Measurements from ENCODE around the gene OTOR. TPM values are rescaled to one million over a fixed set of nuclear protein-coding genes. Genes with fewer than 3 reads are reported as not detected.

Gene OTOR, protein sequence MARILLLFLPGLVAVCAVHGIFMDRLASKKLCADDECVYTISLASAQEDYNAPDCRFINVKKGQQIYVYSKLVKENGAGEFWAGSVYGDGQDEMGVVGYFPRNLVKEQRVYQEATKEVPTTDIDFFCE
- not detected for polyA plus RNA-seq (2013, experiment 1 of 2)
- polyA plus RNA-seq (2013, experiment 2 of 2) = not detected

- Histone ChIP-seq H3K9ac (ENCODE audit: low read depth, low read length) (no peak within 1 kb of the TSS), H3K27me3 (ENCODE audit: insufficient read depth, low read length) (no peaks in the 10 kb centered on the region), H3K4me3 (ENCODE audit: low read length) (no peak within 1 kb of the TSS), H3K36me3 (ENCODE audit: insufficient read depth, low read length) (no peaks in the 10 kb centered on the region), H3K27ac (ENCODE audit: low read depth, low read length) (no peak within 1 kb of the TSS), H3K9me3 (ENCODE audit: insufficient read depth, low read depth, low read length) (no peaks in the 10 kb centered on the region), H3K4me1 (ENCODE audit: insufficient read depth, low read length) (peaks cover 6% of the 10 kb centered on the region; the same call in 1 of the 2 replicates)
- WGBS = 95% methylated on average over 5 of the region's 5 CpGs
Observed at GRCh38 chr20:16748308-16748900, at the start of gene OTOR. Gene OTOR, plus strand, starts transcription at chr20:16748358. Its CDS starts 44 bp downstream, at chr20:16748402.

GRCh38 chr20:16699293-16699692, 48.9 kb upstream of the OTOR start:
- Histone ChIP-seq H3K27me3 (ENCODE audit: insufficient read depth, low read length) (no peaks in the 10 kb centered on the region), H3K9me3 (ENCODE audit: insufficient read depth, low read depth, low read length) (no peaks in the 10 kb centered on the region), H3K27ac (ENCODE audit: low read depth, low read length) (no peak overlapping the region), H3K9ac (ENCODE audit: low read depth, low read length) (no peak overlapping the region), H3K4me1 (ENCODE audit: insufficient read depth, low read length) (no peaks in the 10 kb centered on the region), H3K36me3 (ENCODE audit: insufficient read depth, low read length) (no peaks in the 10 kb centered on the region), H3K4me3 (ENCODE audit: low read length) (no peak overlapping the region)
- 90% methylated on average over 4 of the region's 4 CpGs for WGBS

- Histone ChIP-seq H3K4me3 (ENCODE audit: low read length) (no peak overlapping the region), H3K4me1 (ENCODE audit: insufficient read depth, low read length) (no peaks in the 10 kb centered on the region), H3K36me3 (ENCODE audit: insufficient read depth, low read length) (no peaks in the 10 kb centered on the region), H3K27ac (ENCODE audit: low read depth, low read length) (no peak overlapping the region), H3K9ac (ENCODE audit: low read depth, low read length) (no peak overlapping the region), H3K9me3 (ENCODE audit: insufficient read depth, low read depth, low read length) (peaks cover 6% of the 10 kb centered on the region; the same call in 1 of the 2 replicates), H3K27me3 (ENCODE audit: insufficient read depth, low read length) (no peaks in the 10 kb centered on the region)
- WGBS = 100% methylated on average over 2 of the region's 3 CpGs
Observed at GRCh38 chr20:16701296-16701695, 46.9 kb upstream of the OTOR start.

DNA sequence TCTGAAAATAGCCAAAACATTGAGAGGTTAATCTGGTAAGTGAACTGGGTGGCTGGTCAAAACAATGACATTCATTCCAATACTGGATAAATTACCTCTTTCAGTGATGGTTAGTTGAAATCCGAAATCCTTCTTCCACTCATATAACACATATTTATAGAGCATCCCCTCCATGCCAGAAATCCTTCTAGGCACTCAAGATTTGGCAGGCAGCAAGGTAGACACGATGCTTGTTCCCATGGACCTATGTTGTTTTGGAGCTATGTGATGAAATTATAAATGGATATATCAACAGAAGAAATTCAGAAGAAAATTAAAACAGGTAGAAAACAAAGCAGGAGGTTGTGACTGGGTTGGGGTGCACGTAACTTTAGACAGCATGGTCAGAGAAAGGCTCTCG, 44.6 kb upstream of the OTOR start:
- H3K27ac ChIP-seq (ENCODE audit: low read depth, low read length) = no peak overlapping the region
- H3K9me3 ChIP-seq (ENCODE audit: insufficient read depth, low read depth, low read length) = peaks cover 9% of the 10 kb centered on the region; the same call in 1 of the 2 replicates
- no peaks in the 10 kb centered on the region for H3K27me3 ChIP-seq (ENCODE audit: insufficient read depth, low read length)
- no peaks in the 10 kb centered on the region for H3K4me1 ChIP-seq (ENCODE audit: insufficient read depth, low read length)
- no peak overlapping the region for H3K4me3 ChIP-seq (ENCODE audit: low read length)
- H3K36me3 ChIP-seq (ENCODE audit: insufficient read depth, low read length) = no peaks in the 10 kb centered on the region
- WGBS = 98% methylated on average over 4 of the region's 4 CpGs
- H3K9ac ChIP-seq (ENCODE audit: low read depth, low read length) = no peak overlapping the region

DNA sequence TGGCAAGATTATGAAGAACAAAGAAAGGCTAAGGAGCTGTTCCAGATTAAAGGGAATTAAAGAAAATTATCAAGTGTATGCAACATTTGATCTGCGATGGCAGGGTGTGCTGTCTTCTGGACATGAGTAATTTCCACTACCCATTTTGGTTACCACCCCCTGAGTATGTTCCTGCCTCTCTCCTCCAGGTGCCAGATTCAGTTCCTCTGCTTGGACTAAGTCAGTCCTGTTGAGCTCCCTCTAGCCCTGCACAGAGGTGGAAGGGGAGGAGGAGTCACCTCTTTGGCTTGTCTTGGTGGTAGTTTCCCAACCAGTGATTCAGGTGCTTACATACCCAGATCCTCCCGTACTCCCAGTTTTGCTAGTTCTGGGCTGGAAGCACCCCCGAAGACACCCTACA, 40.5 kb upstream of the OTOR start:
- no peak overlapping the region for H3K4me3 ChIP-seq (ENCODE audit: low read length)
- WGBS = 98% methylated on average over 3 of the region's 3 CpGs

GRCh38 chr20:16708602-16709001, 39.6 kb upstream of the OTOR start:
- H3K9ac ChIP-seq (ENCODE audit: low read depth, low read length) = no peak overlapping the region
- H3K4me3 ChIP-seq (ENCODE audit: low read length) = no peak overlapping the region
- no peaks in the 10 kb centered on the region for H3K36me3 ChIP-seq (ENCODE audit: insufficient read depth, low read length)
- H3K27me3 ChIP-seq (ENCODE audit: insufficient read depth, low read length) = no peaks in the 10 kb centered on the region
- H3K4me1 ChIP-seq (ENCODE audit: insufficient read depth, low read length) = no peaks in the 10 kb centered on the region; the same call in 1 of the 2 replicates
- H3K27ac ChIP-seq (ENCODE audit: low read depth, low read length) = no peak overlapping the region
- H3K9me3 ChIP-seq (ENCODE audit: insufficient read depth, low read depth, low read length) = peaks cover 9% of the 10 kb centered on the region; the same call in 1 of the 2 replicates

More for the DNA sequence above, 40.5 kb upstream of the OTOR start:
- H3K27me3 ChIP-seq (ENCODE audit: insufficient read depth, low read length) = no peaks in the 10 kb centered on the region
- no peaks in the 10 kb centered on the region for H3K36me3 ChIP-seq (ENCODE audit: insufficient read depth, low read length)
- no peak overlapping the region for H3K9ac ChIP-seq (ENCODE audit: low read depth, low read length)
- H3K4me1 ChIP-seq (ENCODE audit: insufficient read depth, low read length) = no peaks in the 10 kb centered on the region; the same call in 1 of the 2 replicates
- peaks cover 9% of the 10 kb centered on the region; the same call in 1 of the 2 replicates for H3K9me3 ChIP-seq (ENCODE audit: insufficient read depth, low read depth, low read length)
- H3K27ac ChIP-seq (ENCODE audit: low read depth, low read length) = no peak overlapping the region

DNA sequence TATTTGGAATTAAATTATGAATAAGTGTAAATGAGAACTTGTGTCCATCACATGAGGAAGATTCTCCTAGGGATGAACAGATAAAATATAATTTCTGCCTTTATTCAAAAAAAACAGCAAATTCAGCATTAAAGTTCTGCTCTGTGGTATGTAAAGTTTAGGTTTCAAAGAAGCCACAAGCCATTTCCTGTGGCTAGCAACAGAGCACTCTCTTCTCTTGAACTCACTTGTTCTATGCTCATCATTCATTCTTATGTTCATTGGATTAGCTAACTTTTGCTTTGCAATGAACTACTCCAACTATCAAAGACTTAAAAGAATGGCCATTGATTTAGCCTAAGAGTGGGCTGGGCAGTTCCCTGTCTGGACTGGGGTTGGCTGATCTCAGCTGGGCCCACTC, 39.1 kb upstream of the OTOR start:
- no peak overlapping the region for H3K4me3 ChIP-seq (ENCODE audit: low read length)

DNA sequence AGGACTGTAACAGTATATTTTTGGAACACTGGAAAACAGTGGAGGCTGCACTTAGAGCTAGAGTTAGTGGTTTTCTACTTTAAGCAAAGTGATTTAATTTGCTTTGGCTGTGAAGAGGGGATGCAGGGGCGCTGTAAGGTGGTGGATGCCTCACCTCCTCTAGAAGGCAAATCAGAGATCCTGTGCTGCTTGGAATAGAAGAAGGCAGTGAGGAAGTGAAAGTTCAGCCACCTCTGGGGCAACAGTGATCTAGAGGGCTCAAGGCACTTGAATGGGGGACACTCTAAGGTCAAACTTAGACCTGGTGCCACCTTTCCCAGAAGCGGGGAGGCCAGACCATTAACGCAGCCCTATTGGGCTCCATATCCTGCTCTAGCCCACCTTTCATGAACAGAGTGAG, 37.4 kb upstream of the OTOR start:
- Histone ChIP-seq H3K36me3 (ENCODE audit: insufficient read depth, low read length) (no peaks in the 10 kb centered on the region), H3K4me3 (ENCODE audit: low read length) (no peak overlapping the region), H3K27ac (ENCODE audit: low read depth, low read length) (no peak overlapping the region), H3K4me1 (ENCODE audit: insufficient read depth, low read length) (no peaks in the 10 kb centered on the region; the same call in 1 of the 2 replicates), H3K9me3 (ENCODE audit: insufficient read depth, low read depth, low read length) (peaks cover 7% of the 10 kb centered on the region; the same call in 1 of the 2 replicates), H3K9ac (ENCODE audit: low read depth, low read length) (no peak overlapping the region), H3K27me3 (ENCODE audit: insufficient read depth, low read length) (no peaks in the 10 kb centered on the region)
- 93% methylated on average over 3 of the region's 3 CpGs for WGBS

More for the DNA sequence above, 39.1 kb upstream of the OTOR start:
- H3K36me3 ChIP-seq (ENCODE audit: insufficient read depth, low read length) = no peaks in the 10 kb centered on the region
- no peak overlapping the region for H3K9ac ChIP-seq (ENCODE audit: low read depth, low read length)
- no peaks in the 10 kb centered on the region for H3K27me3 ChIP-seq (ENCODE audit: insufficient read depth, low read length)
- peaks cover 9% of the 10 kb centered on the region; the same call in 1 of the 2 replicates for H3K9me3 ChIP-seq (ENCODE audit: insufficient read depth, low read depth, low read length)
- H3K4me1 ChIP-seq (ENCODE audit: insufficient read depth, low read length) = no peaks in the 10 kb centered on the region; the same call in 1 of the 2 replicates
- H3K27ac ChIP-seq (ENCODE audit: low read depth, low read length) = no peak overlapping the region

DNA sequence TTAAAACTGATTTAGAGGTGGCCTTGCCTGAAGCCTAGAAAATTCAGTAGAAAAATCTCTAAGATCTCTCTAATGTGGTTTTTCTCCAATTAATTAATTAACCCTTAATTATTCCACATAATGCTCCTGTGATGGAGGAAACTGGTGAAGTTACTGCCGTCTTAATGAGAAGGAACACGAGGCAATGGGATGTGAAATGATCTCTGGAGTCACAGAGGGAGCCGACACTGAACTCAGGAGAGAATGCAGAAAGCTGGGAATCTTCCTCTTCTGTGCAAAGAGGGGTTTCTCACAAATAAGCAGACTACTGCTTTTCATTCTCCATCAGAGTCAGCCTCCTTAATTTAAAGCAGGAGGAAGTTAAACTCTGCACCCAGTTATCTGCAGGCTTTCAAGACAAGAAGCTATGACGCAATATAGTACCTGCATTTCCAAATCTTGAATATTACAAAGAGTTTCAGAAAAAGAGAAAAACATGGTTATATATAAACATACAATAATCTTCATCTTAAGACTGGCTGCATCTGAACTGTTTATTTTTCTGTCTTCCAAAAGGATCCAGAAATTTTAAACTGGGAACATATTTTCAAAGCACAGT, 36.4 kb upstream of the OTOR start:
- H3K4me1 ChIP-seq (ENCODE audit: insufficient read depth, low read length) = no peaks in the 10 kb centered on the region; the same call in 1 of the 2 replicates
- H3K27ac ChIP-seq (ENCODE audit: low read depth, low read length) = no peak overlapping the region
- 96% methylated on average over 3 of the region's 4 CpGs for WGBS
- H3K9ac ChIP-seq (ENCODE audit: low read depth, low read length) = no peak overlapping the region
- H3K27me3 ChIP-seq (ENCODE audit: insufficient read depth, low read length) = no peaks in the 10 kb centered on the region
- H3K36me3 ChIP-seq (ENCODE audit: insufficient read depth, low read length) = no peaks in the 10 kb centered on the region
- 0 out of 2 replicates have a peak, but pooled peaks cover 3% of the 10 kb centered on the region for H3K9me3 ChIP-seq (ENCODE audit: insufficient read depth, low read depth, low read length)
- H3K4me3 ChIP-seq (ENCODE audit: low read length) = no peak overlapping the region

GRCh38 chr20:16712511-16712947, 35.6 kb upstream of the OTOR start:
- 87% methylated on average over 6 of the region's 6 CpGs for WGBS
- Histone ChIP-seq H3K4me3 (ENCODE audit: low read length) (no peak overlapping the region), H3K36me3 (ENCODE audit: insufficient read depth, low read length) (no peaks in the 10 kb centered on the region), H3K4me1 (ENCODE audit: insufficient read depth, low read length) (no peaks in the 10 kb centered on the region; the same call in 1 of the 2 replicates), H3K9me3 (ENCODE audit: insufficient read depth, low read depth, low read length) (no peaks in the 10 kb centered on the region), H3K27me3 (ENCODE audit: insufficient read depth, low read length) (no peaks in the 10 kb centered on the region), H3K9ac (ENCODE audit: low read depth, low read length) (no peak overlapping the region), H3K27ac (ENCODE audit: low read depth, low read length) (no peak overlapping the region)

DNA sequence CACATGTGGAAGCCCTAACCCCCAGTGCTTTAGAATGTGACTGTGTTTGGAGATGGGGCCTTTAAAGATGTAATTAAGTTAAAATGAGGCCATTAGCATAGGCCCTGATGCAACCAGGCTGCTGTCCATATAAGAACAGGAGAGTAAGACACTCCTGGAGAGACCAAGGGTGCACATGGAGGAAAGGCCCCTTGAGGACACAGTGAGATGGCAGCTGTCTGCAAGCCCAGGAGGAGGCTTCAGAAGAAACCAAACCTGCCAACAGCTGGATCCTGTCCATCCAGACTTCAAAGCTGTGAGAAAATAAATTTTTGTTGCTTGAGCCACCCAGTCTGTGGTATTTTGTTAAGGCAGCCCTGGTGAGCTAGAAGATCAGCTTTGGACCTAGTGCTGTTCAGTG, 35.1 kb upstream of the OTOR start:
- Histone ChIP-seq H3K4me1 (ENCODE audit: insufficient read depth, low read length) (no peaks in the 10 kb centered on the region; the same call in 1 of the 2 replicates), H3K9me3 (ENCODE audit: insufficient read depth, low read depth, low read length) (no peaks in the 10 kb centered on the region), H3K27me3 (ENCODE audit: insufficient read depth, low read length) (no peaks in the 10 kb centered on the region), H3K9ac (ENCODE audit: low read depth, low read length) (no peak overlapping the region), H3K36me3 (ENCODE audit: insufficient read depth, low read length) (no peaks in the 10 kb centered on the region), H3K27ac (ENCODE audit: low read depth, low read length) (no peak overlapping the region), H3K4me3 (ENCODE audit: low read length) (no peak overlapping the region)

Measured in HUES64 (cell line).